ENCODE measurements around the gene UBE2G2. TPM values are rescaled to one million over a fixed set of nuclear protein-coding genes. Genes with fewer than 3 reads are reported as not detected.

UBE2G2 gene
- total RNA-seq, 1 experiment from 2014 or later, result 212 TPM

DNA sequence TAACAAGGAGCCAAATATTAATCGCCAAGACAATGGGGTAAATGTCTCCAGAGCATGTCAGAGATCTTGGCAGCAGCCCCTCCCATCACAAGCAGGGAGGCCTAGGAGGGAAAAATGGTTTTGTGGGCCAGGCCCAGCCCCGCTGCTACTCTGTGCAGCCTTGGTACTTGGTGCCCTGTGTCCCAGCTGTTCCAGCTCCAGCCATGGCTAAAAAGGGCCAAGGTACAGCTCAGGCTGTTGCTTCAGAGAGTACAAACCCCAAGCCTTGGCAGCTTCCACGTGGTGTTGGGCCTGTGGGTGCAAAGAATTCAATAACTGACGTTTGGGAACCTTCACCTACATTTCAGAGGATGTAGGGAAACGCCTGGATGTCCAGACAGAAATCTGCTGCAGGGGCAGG, 10.4 kb downstream of the UBE2G2 start:
- no peak for TF ChIP-seq EZH2 (IDR thresholded peaks at IDR 0.05; ENCODE audit: borderline replicate concordance, low read depth, low read length, poor library complexity, severe bottlenecking)
- Histone ChIP-seq H3K4me1 (ENCODE audit: insufficient read depth, low read length, poor library complexity, severe bottlenecking) (peaks cover 14% of the 10 kb centered on the region), H3K9me3 (ENCODE audit: low read depth, low read length, poor library complexity, severe bottlenecking) (no peaks in the 10 kb centered on the region), H3K27ac (ENCODE audit: low read depth, low read length, poor library complexity, severe bottlenecking) (no peak overlapping the region), H3K27me3 (replicated peaks; ENCODE audit: insufficient read depth, low read depth, low read length, poor library complexity) (no peaks in the 10 kb centered on the region), H3K4me3 (ENCODE audit: low read depth, low read length, poor library complexity, severe bottlenecking) (no peak overlapping the region), H3K36me3 (ENCODE audit: insufficient read depth, low read length, poor library complexity, severe bottlenecking) (peaks cover 39% of the 10 kb centered on the region)
- intact Hi-C loops (cut with micrococcal nuclease; ENCODE audit: unreplicated experiment), result no loop called here
- POLR2A ChIA-PET (ENCODE audit: low non-redundant PET), result interaction anchor here (0.6 kb wide), 1 partner anchor 128 kb away, joined by 3 read pairs; no protein-coding TSS in a partner anchor
- no peak for DNase-seq (ENCODE audit: low spot score)
- CTCF ChIA-PET, result no interaction called here
- no TSS peak for BruUV-seq (replicated peaks)

DNA sequence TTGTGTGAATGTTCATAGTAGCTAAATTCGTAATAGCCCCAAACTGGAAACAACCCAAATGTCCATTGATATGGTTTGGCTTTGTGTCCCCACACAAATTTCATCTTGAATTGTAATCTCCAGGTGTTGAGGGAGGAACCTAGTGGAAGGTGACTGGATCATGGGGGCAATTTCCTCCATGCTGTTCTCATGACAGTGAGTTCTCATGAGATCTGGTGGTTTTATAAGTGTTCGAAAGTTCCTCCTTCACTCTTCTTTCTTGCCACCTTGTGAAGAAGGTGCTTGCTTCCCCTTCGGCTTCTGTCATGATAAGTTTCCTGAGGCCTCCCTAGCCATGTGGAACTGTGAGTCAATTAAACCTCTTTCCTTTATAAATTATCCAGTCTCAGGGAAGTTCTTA, 11.3 kb downstream of the UBE2G2 start:
- intact Hi-C loops (cut with micrococcal nuclease; ENCODE audit: unreplicated experiment), result no loop called here
- DNase-seq (ENCODE audit: low spot score), result no peak
- Histone ChIP-seq H3K27me3 (replicated peaks; ENCODE audit: insufficient read depth, low read depth, low read length, poor library complexity) (no peaks in the 10 kb centered on the region), H3K27ac (ENCODE audit: low read depth, low read length, poor library complexity, severe bottlenecking) (no peak overlapping the region), H3K9me3 (ENCODE audit: low read depth, low read length, poor library complexity, severe bottlenecking) (no peaks in the 10 kb centered on the region), H3K4me3 (ENCODE audit: low read depth, low read length, poor library complexity, severe bottlenecking) (no peak overlapping the region), H3K36me3 (ENCODE audit: insufficient read depth, low read length, poor library complexity, severe bottlenecking) (peaks cover 37% of the 10 kb centered on the region), H3K4me1 (ENCODE audit: insufficient read depth, low read length, poor library complexity, severe bottlenecking) (peaks cover 23% of the 10 kb centered on the region)
- CTCF ChIA-PET, result no interaction called here
- POLR2A ChIA-PET (ENCODE audit: low non-redundant PET), result no interaction called here
- TF ChIP-seq, protein P1, sequence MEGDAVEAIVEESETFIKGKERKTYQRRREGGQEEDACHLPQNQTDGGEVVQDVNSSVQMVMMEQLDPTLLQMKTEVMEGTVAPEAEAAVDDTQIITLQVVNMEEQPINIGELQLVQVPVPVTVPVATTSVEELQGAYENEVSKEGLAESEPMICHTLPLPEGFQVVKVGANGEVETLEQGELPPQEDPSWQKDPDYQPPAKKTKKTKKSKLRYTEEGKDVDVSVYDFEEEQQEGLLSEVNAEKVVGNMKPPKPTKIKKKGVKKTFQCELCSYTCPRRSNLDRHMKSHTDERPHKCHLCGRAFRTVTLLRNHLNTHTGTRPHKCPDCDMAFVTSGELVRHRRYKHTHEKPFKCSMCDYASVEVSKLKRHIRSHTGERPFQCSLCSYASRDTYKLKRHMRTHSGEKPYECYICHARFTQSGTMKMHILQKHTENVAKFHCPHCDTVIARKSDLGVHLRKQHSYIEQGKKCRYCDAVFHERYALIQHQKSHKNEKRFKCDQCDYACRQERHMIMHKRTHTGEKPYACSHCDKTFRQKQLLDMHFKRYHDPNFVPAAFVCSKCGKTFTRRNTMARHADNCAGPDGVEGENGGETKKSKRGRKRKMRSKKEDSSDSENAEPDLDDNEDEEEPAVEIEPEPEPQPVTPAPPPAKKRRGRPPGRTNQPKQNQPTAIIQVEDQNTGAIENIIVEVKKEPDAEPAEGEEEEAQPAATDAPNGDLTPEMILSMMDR (conservative IDR thresholded peaks at IDR 0.05; ENCODE audit: low read depth, low read length), result no peak
- no peak for TF ChIP-seq EZH2 (IDR thresholded peaks at IDR 0.05; ENCODE audit: borderline replicate concordance, low read depth, low read length, poor library complexity, severe bottlenecking)
- BruUV-seq (replicated peaks), result no TSS peak

DNA sequence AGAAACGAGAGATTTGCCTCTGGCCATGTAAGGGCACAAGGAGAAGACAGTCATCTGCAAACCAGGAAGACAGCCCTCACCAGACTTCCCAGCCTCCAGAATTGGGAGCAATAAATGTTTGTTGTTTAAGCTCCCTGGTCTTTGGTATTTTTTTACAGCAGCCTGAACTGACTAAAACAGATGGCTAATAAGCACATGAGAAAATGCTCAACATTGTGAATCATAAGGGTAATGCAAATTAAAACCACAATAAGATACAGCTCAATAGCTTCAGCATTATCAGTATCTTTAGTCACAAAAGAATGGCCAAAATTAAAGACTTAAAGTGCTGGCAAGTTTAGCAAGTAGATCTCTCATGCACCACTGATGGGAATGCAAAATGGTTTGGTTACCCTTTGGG, 11.7 kb downstream of the UBE2G2 start:
- ChIA-PET CTCF (no interaction called here), POLR2A (ENCODE audit: low non-redundant PET) (no interaction called here)
- no peaks in the 10 kb centered on the region for H3K9me3 ChIP-seq (ENCODE audit: low read depth, low read length, poor library complexity, severe bottlenecking)

More for the DNA sequence above, 11.7 kb downstream of the UBE2G2 start:
- Histone ChIP-seq H3K4me3 (ENCODE audit: low read depth, low read length, poor library complexity, severe bottlenecking) (no peak overlapping the region), H3K27me3 (replicated peaks; ENCODE audit: insufficient read depth, low read depth, low read length, poor library complexity) (no peaks in the 10 kb centered on the region), H3K36me3 (ENCODE audit: insufficient read depth, low read length, poor library complexity, severe bottlenecking) (peaks cover 41% of the 10 kb centered on the region), H3K27ac (ENCODE audit: low read depth, low read length, poor library complexity, severe bottlenecking) (no peak overlapping the region), H3K4me1 (ENCODE audit: insufficient read depth, low read length, poor library complexity, severe bottlenecking) (peaks cover 24% of the 10 kb centered on the region)
- TF ChIP-seq, protein P1 (conservative IDR thresholded peaks at IDR 0.05; ENCODE audit: low read depth, low read length), result no peak
- no peak for TF ChIP-seq EZH2 (IDR thresholded peaks at IDR 0.05; ENCODE audit: borderline replicate concordance, low read depth, low read length, poor library complexity, severe bottlenecking)
- intact Hi-C loops (cut with micrococcal nuclease; ENCODE audit: unreplicated experiment), result no loop called here
- no TSS peak for BruUV-seq (replicated peaks)
- DNase-seq (ENCODE audit: low spot score), result no peak

Measured in A673 (cell line).